ENCODE data around the gene EGR2.

The EGR2 gene

GRCh38 chr10:62817766-62818425 is 1.7 kb upstream of the EGR2 start:
- DNase-seq, result no peak

GRCh38 chr10:62817121-62817765 is 1.1 kb upstream of the EGR2 start:
- DNase-seq, result no peak

DNA sequence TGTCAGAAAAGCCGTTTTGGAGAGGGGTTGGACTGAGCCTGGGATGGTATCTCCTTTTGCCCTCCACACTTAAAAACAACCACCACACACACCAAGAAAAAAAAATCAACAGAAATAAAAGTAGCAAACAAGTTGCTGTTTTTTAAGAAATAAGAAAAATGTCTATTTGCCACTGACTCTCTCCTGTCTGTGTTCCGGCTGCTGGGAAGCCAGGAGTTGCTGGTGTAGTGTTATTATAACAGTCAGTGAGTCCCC is 163 bp downstream of the EGR2 start:
- no peak for DNase-seq

GRCh38 chr10:62815381-62816075 is 638 bp downstream of the EGR2 start:
- DNase-seq, result no peak

- DNase-seq, result no peak
Measured at GRCh38 chr10:62814756-62815380, 1.3 kb downstream of the EGR2 start.

- no peak for DNase-seq
Measured at GRCh38 chr10:62813981-62814380, 2.2 kb downstream of the EGR2 start.

- DNase-seq, result no peak
Measured at GRCh38 chr10:62813453-62813852, 2.7 kb downstream of the EGR2 start.

DNA sequence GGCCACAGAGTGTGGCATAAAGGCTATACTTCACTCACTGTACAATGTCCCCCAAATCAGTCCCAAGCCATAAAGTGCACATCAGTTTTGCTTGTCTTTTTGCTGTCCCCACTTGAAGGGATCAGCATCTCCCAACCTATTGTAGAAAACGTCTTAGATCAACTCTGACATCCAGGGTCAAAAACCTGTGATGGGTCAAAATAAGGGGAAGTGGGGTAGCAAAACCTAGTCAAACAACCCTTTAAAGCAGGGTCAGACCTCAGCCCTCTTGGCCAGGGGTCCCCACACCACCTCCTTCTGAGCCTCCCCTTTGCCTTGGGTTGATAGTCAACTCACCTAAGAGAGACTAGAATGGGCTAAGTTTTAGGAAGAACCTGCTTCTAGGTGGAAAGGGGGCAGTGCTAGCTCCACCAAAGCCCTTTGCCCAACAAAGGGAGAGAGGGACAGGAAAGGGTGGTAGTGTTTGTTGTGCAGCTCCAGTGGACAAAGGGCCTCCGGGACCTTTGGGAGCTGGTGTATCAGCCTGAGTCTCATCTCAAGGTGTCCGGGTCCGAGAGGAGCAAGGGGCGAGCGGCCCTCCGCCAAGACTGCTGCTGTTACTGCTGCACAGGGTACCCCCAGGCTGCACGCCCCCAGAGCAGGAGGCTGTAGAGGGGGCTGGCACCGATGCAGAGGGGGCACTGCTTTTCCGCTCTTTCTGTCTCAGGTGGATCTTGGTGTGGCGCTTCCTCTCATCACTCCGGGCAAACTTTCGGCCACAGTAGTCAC is 3.3 kb downstream of the EGR2 start:
- DNase-seq, result no peak

GRCh38 chr10:62811159-62811875 is 4.8 kb downstream of the EGR2 start:
- DNase-seq, result no peak

DNA sequence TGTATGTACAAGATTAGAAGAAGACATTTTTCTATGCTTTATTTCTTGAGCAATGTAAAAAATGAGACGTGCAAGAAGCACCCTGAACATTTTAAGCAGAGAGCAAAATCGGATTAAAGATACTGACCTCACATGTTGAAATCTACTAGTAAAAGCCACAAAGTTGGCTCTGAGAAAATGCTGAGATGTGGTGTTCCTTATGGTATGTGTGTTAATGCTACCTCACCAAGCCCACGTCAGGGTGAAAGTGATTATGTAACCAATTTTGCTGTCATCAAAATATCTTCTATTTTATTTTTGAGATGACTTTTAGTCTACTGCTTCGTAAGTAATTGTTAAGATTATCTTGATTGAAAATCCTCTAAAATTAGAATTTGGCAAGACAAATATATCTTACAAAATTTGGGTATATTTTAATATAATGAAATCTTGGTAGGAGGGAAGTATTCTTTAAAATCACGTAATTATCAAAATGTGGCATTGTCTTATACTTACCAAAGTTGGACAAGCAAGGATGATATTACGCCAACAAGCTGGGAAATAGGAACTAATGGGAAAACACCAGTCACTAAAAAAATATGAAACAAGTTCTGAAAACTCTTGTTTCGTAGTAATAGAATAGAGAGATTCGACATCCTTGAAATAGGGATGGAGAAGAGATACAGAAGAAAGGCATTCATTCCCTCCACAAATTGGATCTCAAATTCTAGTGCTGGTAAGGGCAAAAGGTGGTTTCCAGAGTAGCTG is 5.8 kb downstream of the EGR2 start:
- DNase-seq, result no peak

DNA sequence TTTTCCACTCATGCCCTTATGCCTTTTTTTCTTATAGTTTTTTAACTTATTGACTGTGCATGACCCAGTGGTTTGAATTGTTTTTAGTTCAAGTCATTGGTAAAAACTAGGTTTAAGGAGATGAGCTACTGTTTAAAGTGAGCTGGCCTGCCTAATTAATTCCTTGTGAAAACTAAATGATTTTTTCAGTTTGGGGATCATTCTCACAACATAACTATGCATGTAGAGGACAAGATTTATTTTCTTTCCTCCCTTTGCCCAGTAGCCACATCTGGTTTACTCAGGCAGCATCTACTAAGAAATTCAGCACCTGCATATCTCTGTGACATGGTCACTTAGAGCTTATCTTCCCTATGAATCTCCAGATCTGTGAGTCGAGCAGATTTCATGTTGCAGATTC is 9.9 kb downstream of the EGR2 start:
- DNase-seq, result no peak

DNA sequence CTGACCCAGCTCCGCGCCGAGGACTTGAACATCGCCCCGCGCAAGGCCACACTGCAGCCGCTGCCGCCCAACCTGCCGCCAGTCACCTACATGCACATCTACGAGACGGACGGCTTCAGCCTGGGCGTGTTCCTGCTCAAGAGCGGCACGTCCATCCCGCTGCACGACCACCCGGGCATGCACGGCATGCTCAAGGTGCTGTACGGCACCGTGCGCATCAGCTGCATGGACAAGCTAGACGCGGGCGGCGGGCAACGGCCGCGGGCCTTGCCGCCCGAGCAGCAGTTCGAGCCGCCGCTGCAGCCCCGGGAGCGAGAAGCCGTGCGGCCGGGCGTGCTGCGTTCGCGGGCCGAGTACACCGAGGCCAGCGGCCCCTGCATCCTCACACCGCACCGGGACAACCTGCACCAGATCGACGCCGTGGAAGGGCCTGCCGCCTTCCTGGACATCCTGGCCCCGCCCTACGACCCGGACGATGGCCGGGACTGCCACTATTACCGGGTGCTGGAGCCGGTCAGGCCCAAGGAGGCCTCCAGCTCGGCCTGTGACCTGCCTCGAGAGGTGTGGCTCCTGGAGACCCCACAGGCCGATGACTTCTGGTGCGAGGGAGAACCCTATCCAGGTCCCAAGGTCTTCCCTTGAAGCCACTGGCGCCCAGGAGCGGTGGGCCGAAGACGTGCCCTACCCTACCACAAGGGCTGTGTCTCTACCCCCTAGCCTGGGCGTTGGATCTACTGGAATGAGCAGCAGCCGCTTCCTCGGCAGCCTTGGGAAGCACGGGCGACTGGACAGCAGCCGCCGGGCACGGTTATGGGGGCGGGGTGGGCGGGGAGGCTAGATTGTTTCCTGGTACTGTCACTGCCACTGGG is 10.7 kb downstream of the EGR2 start:
- no peak for DNase-seq

GRCh38 chr10:62804356-62805230 is 11.6 kb downstream of the EGR2 start, which contains the start of gene ADO:
TSS of gene ADO (plus strand) at chr10:62804720. CDS start at chr10:62805060, 340 bp downstream.
- DNase-seq, result no peak

- no peak for DNase-seq
Measured at GRCh38 chr10:62803724-62804355, 12.3 kb downstream of the EGR2 start.

DNA sequence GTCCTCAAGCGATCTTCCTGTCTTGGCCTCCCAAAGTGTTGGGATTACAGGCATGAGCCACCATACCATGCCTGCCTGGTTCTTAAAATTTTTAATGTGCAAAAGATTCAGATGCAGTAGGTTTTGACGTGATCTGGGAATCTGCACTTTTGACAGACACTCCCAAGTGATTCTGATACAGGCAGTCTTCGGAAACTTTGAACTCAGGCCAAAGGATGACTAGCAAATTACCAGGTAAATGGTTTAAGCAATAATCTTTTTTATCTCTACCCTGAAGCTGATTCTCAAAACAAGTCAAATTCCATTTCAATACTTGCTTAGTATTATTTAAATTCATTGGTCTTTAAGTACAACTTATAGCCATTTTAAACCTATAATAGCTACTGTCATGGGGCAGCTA is 14.3 kb downstream of the EGR2 start:
- DNase-seq, result no peak

DNA sequence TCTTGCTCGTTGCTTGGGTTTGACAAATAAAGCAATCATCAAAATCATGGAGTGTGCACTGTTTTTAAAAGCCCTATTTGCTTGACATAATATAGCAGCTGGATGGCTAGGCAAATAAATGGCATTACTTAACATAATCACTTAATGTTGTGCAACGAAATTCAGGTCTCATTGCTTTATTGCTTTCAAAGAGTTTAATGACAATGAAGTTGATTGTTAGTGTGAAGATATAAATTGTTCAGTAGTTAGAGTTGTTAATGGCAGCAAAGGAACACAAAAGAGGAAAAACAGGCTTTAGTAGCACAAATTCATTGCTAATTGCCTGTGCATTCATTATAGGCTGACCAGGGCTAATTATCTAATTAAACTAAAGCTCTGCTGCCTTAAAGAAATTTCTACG is 19.3 kb downstream of the EGR2 start:
- DNase-seq, result no peak

GRCh38 chr10:62795762-62796161 is 20.4 kb downstream of the EGR2 start:
- DNase-seq, result no peak

- DNase-seq, result no peak
Measured at GRCh38 chr10:62795100-62795499, 21.1 kb downstream of the EGR2 start.

DNA sequence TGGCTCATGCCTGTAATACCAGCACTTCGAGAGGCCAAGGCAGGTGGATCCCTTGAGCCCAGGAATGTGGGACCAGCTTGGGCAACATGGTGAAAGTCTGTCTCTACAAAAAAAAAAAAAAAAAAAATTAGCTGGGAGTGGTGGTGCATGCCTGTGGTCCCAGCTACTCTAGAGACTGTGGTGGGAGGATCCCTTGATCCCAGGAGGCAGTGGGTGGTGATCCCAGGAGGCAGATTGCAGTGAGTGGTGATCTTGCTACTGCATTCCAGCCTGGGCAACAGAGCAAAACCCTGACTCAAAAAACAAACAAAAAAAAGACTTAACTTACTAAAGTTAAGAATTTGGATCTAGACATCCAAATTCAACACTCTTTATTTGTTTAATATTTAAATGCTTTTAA is 21.9 kb downstream of the EGR2 start:
- DNase-seq, result no peak
